Pons (tissue), 1 donor: ENCODE data around the gene USP4.
"Not testable (repeated sequence)": the region's sequence is repeated elsewhere in the genome, so short reads cannot be mapped to it uniquely, and the experiment has no call there.

Source experiments
- DNase-seq: peaks from one replicate; pipeline ENCODE4 v3.0.0-alpha.2; 2016; ENCODE audit warnings: low spot score

Gene USP4, protein sequence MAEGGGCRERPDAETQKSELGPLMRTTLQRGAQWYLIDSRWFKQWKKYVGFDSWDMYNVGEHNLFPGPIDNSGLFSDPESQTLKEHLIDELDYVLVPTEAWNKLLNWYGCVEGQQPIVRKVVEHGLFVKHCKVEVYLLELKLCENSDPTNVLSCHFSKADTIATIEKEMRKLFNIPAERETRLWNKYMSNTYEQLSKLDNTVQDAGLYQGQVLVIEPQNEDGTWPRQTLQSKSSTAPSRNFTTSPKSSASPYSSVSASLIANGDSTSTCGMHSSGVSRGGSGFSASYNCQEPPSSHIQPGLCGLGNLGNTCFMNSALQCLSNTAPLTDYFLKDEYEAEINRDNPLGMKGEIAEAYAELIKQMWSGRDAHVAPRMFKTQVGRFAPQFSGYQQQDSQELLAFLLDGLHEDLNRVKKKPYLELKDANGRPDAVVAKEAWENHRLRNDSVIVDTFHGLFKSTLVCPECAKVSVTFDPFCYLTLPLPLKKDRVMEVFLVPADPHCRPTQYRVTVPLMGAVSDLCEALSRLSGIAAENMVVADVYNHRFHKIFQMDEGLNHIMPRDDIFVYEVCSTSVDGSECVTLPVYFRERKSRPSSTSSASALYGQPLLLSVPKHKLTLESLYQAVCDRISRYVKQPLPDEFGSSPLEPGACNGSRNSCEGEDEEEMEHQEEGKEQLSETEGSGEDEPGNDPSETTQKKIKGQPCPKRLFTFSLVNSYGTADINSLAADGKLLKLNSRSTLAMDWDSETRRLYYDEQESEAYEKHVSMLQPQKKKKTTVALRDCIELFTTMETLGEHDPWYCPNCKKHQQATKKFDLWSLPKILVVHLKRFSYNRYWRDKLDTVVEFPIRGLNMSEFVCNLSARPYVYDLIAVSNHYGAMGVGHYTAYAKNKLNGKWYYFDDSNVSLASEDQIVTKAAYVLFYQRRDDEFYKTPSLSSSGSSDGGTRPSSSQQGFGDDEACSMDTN

GRCh38 chr3:49339941-49340800, at the start of gene USP4:
Gene USP4 (minus strand): TSS chr3:49340053. CDS start chr3:49340024, 29 bp downstream.
- DNase-seq: peak; percentile 70

GRCh38 chr3:49389297-49389696, 49.4 kb upstream of the USP4 start:
- no peak for DNase-seq

DNA sequence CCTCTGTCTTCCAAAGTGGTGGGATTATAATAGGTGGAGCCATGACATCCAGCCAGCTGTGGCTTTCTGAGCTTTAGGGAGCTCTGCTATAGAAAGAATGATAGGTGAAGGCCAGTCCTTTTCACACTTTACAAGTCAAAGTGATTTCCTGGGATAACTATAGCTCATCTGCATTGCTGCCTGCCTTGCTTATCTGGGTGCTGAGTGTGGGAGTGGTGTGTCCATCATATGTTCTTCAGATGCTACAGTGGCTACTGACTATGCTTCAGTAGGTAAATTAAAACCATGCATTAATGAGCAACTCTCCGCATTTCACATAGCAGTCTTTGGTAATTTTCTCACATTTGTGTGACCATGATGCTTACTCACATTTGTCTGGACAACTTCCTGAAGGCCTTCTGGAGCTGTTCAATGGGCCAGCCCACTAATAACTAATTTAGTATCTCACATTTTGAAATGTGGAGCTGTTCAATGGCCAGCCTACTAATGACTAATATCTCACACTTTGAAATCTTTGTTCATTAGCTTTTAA, 48.5 kb upstream of the USP4 start:
- DNase-seq: no peak

GRCh38 chr3:49387721-49388120, 47.9 kb upstream of the USP4 start:
- no peak for DNase-seq

- peak; percentile 17 for DNase-seq
These were observed 46.4 kb upstream of the USP4 start for GRCh38 chr3:49386056-49386756.

DNA sequence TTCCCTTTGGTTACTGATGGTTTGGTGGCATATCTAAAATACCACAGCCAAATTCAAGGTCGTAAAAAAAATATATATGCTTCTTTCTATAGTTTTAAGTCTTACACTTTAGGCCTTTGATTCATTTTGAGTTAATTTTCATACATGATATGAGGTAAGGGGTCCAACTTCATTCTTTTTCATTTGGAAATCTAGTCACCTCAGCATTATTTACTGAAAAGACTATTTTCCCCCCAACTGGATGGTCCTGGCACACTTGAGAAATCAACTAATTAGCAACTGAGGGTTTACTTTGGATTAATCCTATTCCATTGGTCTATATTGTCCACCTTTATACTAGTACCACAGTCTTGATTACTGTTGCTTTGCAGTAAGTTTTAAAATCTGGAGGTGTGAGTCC, 45.8 kb upstream of the USP4 start:
- DNase-seq: no peak

DNA sequence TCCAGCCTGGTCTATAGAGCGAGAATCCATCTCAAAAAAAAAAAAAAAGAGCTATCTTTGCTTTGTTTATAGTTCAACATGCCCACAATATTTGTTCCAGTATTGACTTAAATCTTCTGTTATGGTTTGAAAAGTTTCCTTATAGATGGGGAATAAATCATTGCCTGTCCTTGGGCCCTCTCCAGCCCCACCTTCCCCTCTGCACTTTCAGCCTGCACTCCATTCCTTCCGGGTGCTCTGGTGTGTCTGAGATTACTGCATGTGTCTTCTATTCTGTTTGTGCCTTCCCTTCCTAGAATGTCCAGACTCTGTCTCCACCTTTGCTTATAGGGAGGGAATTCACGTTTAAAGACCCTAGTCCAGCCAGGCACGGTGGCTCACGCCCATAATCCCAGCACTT, 43.5 kb upstream of the USP4 start:
- DNase-seq: no peak

- DNase-seq: no peak
These were observed 38.5 kb upstream of the USP4 start for GRCh38 chr3:49378249-49378895.

GRCh38 chr3:49377483-49377882, 37.6 kb upstream of the USP4 start:
- no peak for DNase-seq

DNA sequence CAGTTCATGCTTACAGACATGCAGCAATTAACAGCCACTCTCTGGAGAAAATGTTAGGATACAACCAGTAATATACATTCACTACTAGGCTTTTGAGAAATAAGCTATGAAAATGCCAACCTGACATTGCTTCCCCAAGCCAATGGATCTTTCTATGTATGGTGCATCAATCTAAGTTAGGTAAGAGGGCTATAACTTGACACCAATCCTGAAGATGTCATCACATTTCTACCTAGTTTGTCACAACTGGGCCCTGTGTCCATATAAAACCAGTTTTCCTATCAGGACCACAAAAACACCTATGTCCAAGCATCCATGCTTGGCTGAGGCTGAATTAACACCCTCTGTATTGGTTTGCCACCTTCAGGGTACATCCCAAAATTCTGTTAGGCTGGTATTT, 32.1 kb upstream of the USP4 start:
- no peak for DNase-seq

DNA sequence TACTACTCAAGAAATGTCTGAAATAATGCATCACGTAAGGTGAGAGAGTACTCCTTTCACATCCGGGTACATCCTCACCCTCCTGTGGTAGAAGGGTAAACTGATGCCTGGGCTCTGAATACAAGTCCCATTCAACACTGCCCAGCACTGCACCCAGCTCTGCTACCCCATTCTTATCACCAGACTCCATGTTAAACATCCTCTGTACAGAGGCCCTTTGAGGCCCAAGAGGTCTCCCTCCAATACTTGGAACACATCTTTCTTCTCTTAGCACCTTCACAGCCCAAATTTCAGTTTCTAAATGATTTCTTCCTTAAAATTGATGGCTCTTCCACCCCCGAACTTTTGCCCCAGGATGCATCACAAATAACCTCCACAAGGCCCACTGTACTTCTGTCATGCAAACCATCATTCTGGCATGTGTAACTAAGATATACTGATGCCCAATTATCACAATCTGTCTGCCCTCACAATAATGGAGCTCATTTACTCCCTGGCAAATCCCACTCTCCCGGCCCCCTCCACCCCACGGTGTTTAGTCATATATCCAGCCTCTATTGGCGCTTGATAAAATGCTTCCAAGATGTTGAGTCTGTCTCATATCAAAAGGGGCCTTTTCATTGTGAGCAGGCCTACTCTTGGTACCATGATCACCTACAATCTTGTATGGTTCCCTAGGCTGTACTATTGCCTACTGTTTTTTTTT, 30.9 kb upstream of the USP4 start:
- no peak for DNase-seq

DNA sequence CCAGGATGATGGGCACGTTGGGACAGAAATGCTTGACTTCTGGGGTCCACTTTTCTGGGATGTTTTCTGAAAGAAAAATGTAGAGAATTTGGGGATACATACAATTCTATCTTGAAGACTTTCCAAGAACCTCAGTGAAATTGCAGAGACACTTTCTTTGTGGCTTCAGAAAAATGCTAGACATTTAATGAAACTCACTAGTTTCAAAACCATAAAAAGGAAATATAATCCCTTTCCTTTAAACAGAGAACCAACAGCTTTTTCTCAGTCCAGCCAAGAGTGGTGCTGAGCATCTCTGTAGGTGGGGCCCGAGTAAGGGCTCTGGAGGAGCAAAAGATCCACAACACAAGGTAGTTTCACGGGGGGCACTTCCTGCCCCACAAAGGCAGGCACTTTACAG, 22.7 kb upstream of the USP4 start:
- no peak for DNase-seq

DNA sequence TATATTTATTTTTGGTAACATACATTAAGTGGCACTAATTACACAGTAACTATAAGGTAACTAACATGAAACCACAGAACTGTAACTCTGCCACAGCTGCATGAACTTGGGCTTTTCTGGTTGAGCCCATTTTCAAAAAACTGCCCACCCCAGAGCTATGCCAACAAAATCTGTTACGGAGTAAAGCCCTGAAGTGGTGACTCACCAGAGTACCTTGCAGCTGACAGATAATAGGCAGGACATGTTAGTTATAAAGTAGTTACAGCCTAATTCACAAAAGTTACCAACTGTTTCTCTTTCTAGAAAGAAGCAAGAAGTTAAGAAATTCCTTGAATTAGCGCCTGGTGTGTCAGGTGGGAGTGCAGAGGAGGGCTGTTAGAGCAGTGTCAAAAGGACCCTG, 19.8 kb upstream of the USP4 start:
- no peak for DNase-seq

DNA sequence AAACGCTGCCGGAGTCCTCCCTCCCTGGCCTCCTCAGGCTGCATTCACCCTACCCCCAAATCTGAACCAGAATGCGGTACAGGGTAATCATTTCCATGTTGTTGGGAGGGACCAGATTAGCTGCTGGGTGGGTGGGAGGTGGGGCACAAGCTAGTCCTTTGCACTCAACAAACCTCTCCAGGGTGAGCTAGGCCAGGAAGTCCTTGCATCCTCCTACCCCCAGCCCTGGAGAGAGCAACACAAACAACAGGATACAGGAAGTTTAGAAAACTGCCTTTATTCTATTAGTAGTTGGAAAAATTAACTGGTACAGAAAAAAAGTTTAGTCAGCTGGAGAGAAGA, 19.0 kb upstream of the USP4 start:
- DNase-seq: no peak

GRCh38 chr3:49358217-49358883, 18.5 kb upstream of the USP4 start, which contains the start of gene GPX1:
Gene GPX1 (minus strand): TSS chr3:49358353. CDS start chr3:49358278, 75 bp downstream.
- DNase-seq: peak; percentile 89

- DNase-seq: not testable (repeated sequence)
These were observed 17.8 kb upstream of the USP4 start for GRCh38 chr3:49357443-49358216.

DNA sequence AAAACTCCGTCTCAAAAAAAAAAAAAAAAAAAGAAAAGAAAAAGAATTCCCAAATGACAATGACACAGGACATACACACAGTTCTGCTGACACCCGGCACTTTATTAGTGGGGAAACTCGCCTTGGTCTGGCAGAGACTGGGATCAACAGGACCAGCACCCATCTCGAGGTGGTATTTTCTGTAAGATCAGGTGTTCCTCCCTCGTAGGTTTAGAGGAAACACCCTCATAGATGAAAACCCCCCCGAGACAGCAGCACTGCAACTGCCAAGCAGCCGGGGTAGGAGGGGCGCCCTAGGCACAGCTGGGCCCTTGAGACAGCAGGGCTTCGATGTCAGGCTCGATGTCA, 17.2 kb upstream of the USP4 start:
- not testable (repeated sequence) for DNase-seq

DNA sequence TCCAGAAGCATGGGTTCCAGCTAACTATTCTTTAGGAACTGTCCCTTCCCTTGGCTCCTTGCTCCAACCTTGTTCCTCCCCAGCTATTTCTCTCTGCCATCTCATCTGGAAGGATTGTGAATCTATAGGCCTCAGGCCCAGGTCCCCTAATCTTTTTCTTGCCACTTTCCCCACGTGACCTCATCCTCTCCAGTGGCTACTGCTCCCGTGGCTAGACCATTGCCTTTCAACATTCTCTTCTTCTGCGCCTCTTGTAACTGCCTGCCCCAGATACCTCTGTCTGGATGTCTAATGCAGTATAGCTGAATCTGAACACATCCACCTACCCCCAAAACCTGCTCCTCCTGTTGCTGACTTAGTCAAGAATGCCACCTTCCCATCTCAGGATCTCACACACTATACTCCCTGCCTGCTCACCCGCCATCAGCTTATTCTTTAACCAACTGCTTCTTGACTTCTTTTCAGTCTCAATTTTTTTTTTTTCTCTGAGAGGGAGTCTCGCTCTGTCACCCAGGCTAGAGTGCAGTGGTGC, 13.1 kb upstream of the USP4 start:
- no peak for DNase-seq
